GM19193 (cell line): ENCODE measurements around the gene OR1F1.

Experiments
- POLR2A ChIP-seq: IDR thresholded peaks from 4 replicates; pipeline ENCODE4 v1.6.1; 2011; ENCODE audit not compliant: insufficient read depth, insufficient read length; ENCODE audit errors: extremely low read depth

Gene OR1F1

GRCh38 chr16:3164121-3164991, 23.6 kb upstream of the OR1F1 start:
- no peak for TF ChIP-seq POLR2A

- TF ChIP-seq POLR2A, result no peak
Observed at GRCh38 chr16:3165111-3165822, 22.7 kb upstream of the OR1F1 start.

DNA sequence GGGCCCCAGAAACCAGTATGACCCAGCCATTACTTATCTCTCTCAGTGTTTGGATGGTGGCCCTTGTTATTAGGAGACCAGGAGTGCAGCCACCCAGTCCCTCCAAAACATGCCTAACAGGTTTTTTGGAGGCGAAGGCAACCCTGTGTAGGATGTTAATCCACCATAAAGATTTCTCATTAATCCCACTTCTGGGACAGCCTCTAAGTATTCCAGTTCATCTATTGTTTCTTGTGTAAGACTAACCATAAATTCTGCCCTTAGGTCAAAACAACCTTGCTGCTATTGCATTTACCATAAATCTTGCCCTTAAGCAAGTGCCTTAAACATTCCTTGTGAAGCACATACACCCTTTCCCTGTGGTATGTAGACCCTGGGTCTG, 21.5 kb upstream of the OR1F1 start:
- no peak for TF ChIP-seq POLR2A

GRCh38 chr16:3170440-3171180, 17.4 kb upstream of the OR1F1 start:
- no peak for TF ChIP-seq POLR2A

DNA sequence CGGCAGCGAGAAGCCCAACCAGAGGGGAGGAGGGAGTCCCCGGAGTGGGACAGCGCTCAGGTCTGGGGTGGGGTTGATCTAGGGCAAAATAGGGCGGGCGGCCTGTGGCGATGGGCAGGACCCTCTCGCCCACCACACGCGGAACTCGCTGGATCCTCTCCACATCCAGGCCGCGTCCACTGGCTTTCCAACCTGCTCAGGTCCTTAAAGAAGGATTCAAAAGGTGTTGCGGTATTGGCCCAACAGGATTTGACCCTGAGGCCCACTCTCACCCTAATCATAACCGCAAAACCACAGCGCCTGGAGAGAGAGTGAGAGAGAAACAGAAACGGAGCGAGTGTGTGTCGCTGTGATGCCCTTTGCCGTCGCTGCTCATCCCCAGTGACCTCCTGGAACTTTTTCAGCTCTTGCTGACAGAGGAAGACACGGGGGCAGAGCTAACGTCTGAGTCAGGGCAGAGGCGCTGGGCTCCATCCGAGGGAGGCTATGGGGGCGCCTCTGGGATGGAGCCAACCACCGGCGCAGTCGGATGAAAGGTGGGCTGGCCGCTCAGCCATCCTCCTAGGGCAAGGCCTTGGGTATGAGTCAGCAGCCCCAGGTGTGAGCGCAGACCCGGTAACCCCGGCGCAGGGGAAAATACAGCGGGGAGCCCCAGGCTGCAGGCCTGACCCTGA, 16.7 kb upstream of the OR1F1 start:
- peak; percentile 10 for TF ChIP-seq POLR2A

- peak; percentile 17 for TF ChIP-seq POLR2A
Observed at GRCh38 chr16:3171855-3172593, 16.0 kb upstream of the OR1F1 start.

DNA sequence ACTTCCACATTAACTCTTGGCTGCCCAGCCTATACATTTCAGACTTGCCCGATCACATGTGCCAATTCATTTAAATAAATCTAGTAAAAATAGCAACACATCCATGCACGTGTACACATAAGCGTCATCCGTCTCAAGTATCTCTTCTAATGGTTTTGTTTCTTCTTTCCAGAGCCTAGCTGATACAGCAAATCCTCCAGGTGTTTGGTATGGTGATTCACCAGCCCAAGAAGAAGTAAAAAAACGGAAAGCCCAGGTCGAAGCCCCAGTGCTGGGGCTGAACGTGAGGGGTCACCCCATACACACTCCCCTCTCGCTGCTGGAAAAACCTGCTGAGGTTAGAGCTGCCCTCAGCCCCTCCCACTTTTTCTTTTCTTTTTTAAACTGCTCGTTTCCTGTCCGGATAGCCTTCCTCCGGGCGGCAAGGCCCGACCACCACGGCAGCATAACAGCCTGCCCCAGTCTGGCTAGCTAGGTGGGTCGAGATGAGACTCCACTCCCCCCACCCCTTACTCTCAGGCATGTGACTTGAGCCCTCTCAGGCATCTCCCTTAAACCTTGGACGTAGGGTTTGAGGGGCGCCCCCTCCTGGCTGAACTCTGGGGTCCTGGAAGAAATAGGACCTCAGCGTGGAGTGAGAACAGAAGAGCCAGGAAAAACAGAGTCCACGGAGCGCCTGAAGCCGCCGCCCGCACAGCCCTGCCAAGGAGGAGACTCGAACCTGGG, 13.9 kb upstream of the OR1F1 start:
- no peak for TF ChIP-seq POLR2A

DNA sequence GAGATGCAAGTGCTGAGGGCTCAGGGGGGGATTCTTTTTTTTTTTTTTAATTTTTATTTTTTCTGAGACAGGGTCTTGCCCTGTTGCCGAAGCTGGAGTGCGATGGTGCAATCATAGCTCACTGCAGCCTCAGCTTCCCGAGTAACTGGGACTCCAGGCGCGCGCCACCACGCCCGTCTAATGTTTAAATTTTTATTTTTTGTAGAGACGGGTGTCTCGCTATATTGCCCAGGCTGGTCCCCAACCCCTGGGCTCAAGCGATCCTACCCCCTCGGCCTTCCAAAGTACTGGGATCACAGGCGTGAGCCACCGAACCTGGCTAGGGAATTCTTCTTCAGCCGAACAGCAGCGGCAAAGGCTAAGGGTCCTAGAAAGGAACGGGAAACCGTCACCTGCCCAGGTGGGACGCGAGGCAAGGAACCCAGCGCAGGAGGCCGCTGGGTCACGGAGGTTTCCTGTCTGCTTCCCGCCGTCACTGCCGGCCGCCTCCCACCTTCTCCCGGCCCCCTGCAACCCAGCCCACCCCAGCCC, 13.3 kb upstream of the OR1F1 start:
- TF ChIP-seq POLR2A, result no peak

DNA sequence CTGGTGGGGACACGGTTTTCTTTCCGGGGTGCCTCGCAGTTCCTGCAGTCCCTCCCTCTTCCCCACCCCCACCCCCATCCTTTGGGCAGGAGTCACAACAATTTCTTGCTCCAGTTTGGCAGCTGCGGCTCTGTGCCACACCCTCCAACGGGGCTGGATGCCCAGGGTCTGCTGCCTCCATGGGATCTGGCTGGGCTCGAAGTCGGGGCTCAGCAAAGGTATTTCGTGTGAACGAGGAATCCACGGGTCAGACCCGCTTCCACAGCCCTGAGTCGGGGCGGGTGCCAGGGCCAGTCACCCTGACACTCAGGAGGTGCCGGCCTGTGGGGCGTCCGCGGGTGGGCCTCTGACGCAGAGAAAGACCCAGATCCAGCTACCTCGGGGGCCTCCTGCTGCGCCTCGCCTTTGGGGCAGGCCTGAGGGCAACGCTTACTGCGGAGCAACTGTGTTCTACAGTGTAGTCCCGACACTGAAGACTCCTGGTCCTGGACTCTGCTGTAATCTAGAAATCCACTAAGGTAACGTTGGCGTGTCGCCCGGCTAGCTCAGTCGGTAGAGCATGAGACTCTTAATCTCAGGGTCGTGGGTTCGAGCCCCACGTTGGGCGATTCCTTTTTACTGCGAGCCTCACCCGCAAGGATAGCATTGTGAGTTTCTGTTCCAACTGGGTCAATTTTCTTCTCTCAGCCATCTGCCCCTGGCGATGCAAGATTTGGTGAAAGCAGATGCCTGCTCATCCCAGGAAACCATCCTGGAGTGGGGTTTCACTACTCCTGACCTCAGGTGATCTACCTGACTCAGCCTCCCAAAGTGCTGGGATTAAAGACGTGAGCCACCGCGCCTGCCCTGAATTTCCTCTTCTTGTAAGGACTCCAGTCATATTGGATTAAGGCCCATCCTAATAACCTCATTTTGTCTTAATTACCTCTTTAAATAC, 12.6 kb upstream of the OR1F1 start:
- no peak for TF ChIP-seq POLR2A

DNA sequence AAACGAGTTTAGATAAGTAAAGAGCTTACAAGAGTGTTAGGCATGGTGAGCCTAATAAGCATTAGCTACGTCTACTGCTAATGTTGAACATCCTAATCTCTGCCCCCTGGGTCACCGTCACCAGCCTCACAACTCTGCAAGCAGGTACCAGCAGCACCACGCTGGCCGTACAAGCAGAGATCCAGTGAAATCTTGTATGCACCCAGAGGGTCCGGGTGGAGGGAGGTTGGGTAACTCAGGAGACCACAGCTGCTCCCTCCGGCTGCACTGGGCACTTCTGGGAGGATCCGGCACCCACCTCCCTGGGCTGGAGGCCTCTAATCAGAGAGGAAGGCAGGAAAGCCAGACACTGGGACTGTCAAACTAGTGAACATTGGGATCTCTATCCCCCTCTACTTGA, 8.4 kb upstream of the OR1F1 start:
- no peak for TF ChIP-seq POLR2A

DNA sequence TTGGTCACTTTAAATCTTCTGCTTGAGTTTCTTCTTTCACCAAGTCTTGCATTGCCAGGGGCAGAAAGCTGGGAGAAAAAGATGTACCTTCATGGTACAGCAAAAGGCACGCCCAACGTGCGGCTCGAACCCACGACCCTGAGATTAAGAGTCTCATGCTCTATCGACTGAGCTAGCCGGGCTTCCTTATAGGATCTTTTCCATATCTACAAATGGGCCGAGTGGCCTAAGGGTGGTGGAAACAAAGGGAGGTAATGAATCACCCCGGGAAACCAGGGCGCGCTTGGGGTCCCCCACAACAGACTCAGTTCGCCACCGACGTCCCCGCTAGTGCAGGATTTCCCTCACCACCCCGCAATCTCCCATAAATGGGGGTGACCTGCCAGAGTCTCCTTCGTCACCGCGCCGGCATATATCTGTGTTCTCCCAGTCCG, 7.5 kb upstream of the OR1F1 start:
- no peak for TF ChIP-seq POLR2A
